Measurements from ENCODE around the gene KCTD2. TPM values are rescaled to one million over a fixed set of nuclear protein-coding genes. Genes with fewer than 3 reads are reported as not detected.
A peak's percentile ranks its signal among the peaks of the same experiment; 100 is the strongest.
"Not testable (repeated sequence)": the region's sequence is repeated elsewhere in the genome, so short reads cannot be mapped to it uniquely, and the experiment has no call there.

The KCTD2 gene
- total RNA-seq, 1 experiment from 2014 or later, result 27.8 TPM

DNA sequence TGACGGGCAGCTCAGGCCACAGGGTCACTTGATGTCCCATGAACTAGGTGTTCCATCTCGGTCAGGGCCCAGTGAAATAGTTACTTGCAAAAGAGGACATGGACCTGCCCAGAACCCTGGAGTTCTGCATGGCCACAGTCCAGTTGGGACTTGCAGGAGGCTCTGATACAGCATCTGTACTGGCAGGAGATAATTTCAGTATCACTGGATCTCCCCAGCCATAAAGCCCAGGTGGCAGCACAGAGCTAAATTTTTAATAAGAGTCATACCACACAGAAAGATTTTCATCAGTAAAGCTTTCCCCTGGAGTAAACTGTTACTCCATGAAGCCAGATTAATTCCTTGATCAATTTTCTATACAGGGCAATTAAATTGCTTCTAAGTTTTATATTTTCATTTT, 22.8 kb downstream of the KCTD2 start:
- in situ Hi-C loops (cut with HindIII; ENCODE audit: low sequenced_read_pairs), result no loop called here
- peak; percentile 54 for DNase-seq (ENCODE audit: low spot score)

DNA sequence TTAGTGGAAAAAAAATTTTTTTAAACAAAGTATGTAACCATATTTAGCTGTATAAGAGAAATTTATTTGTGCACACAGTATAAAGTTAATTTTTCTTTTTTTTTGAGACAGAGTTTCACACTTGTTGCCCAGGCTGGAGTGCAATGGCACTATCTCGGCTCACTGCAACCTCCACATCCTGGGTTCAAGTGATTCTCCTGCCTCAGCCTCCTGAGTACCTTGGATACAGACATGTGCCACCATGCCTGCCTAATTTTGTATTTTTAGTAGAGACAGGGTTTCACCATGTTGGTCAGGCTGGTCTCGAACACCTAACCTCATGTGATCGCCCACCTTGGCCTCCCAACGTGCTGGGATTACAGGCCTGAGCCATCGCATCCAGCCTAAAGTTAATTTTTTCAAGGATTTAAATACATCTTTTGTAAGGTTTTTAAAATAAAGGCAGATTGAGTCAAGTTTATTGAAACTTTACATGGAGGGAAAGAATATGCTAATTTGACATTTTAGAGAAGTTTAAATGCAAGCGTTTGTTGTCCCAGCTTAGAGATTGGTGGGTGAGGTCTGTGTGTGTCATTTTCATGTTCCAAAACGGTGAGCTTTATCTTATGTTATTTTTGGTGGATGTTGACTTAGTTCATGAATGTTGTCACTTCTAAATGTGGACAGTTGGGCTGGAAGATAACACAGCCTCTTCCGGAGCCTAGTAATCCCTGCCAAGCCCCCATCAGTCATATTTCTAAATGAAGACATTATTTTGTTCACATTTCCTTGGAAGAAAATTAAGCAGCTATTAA, 24.6 kb downstream of the KCTD2 start:
- in situ Hi-C loops (cut with HindIII; ENCODE audit: low sequenced_read_pairs); DNase-seq (ENCODE audit: low spot score): not testable (repeated sequence)

GRCh38 chr17:75072909-75073308, 25.9 kb downstream of the KCTD2 start:
- DNase-seq (ENCODE audit: low spot score); in situ Hi-C loops (cut with HindIII; ENCODE audit: low sequenced_read_pairs): not testable (repeated sequence)

- in situ Hi-C loops (cut with HindIII; ENCODE audit: low sequenced_read_pairs), result no loop called here
- no peak for DNase-seq (ENCODE audit: low spot score)
Measured at GRCh38 chr17:75073618-75074047, 26.6 kb downstream of the KCTD2 start.

DNA sequence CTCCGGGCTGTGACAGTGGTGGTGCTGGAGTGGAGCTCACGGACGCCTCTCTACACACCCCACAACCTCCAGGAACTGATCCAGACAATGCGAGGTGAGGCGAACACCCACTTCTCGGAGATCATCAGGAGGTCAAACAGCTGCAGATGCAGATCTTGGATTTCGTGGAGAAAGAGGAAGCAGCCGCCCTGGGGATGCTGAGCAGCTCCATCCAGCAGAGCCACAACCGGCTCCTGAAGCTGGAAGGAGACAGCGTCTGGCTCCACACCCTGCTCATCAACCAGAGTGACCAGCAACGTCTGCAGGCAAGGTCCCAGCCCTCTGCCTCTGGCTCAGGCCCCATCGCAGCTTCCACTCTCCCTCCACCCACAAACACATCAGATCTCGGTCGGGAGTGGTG, 27.5 kb downstream of the KCTD2 start:
- no peak for DNase-seq (ENCODE audit: low spot score)

GRCh38 chr17:75075597-75076336, 28.7 kb downstream of the KCTD2 start:
- in situ Hi-C loops (cut with HindIII; ENCODE audit: low sequenced_read_pairs), result no loop called here
- no peak for DNase-seq (ENCODE audit: low spot score)

More for the DNA sequence above, 27.5 kb downstream of the KCTD2 start:
- in situ Hi-C loops (cut with HindIII; ENCODE audit: low sequenced_read_pairs), result no loop called here

- in situ Hi-C loops (cut with HindIII; ENCODE audit: low sequenced_read_pairs), result no loop called here
- no peak for DNase-seq (ENCODE audit: low spot score)
Measured at GRCh38 chr17:75077072-75077495, 30.1 kb downstream of the KCTD2 start.

DNA sequence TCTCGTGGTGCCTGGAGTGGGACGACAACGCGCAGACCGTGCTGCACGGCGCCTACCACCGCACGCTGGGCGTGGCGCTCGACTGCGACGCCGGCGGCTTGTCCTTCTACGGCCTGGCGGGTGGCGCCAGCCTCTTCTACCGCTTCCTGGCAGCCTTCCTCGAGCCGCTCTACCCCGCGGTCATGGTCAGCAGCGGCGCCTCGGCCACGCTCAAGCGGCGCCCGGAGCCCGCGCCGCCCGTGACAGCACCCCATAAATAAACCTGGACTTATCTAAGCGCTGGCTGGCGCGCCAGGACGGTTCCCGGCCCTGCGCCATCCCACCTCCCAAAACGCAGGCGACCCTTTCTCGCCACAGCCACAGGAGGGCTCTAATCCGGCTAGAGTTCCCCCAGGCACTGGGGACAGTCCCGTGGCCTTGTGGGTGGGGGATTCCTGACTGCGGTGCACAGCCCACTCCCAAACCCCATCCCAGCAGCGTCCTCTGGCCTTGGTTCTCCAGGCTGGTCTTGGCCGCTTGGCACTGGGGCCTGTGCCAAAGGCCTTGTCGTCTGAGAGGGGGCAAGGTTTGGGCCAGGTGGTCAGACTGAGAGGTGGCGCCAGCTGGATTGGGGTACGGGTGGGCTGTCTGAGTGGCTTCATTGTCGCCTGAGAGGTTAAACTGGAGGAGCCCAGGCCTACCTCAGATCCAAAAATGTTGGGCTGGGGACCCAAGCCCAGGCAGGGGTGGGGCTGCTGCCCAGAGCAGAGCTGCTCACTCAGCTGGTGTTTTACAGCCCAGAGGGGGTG, 30.7 kb downstream of the KCTD2 start:
- in situ Hi-C loops (cut with HindIII; ENCODE audit: low sequenced_read_pairs), result no loop called here
- DNase-seq (ENCODE audit: low spot score), result peak; percentile 76

GRCh38 chr17:75078284-75079022, 31.4 kb downstream of the KCTD2 start:
- DNase-seq (ENCODE audit: low spot score), result no peak
- in situ Hi-C loops (cut with HindIII; ENCODE audit: low sequenced_read_pairs), result no loop called here

- in situ Hi-C loops (cut with HindIII; ENCODE audit: low sequenced_read_pairs), result no loop called here
- no peak for DNase-seq (ENCODE audit: low spot score)
Measured at GRCh38 chr17:75079023-75079373, 32.0 kb downstream of the KCTD2 start.

DNA sequence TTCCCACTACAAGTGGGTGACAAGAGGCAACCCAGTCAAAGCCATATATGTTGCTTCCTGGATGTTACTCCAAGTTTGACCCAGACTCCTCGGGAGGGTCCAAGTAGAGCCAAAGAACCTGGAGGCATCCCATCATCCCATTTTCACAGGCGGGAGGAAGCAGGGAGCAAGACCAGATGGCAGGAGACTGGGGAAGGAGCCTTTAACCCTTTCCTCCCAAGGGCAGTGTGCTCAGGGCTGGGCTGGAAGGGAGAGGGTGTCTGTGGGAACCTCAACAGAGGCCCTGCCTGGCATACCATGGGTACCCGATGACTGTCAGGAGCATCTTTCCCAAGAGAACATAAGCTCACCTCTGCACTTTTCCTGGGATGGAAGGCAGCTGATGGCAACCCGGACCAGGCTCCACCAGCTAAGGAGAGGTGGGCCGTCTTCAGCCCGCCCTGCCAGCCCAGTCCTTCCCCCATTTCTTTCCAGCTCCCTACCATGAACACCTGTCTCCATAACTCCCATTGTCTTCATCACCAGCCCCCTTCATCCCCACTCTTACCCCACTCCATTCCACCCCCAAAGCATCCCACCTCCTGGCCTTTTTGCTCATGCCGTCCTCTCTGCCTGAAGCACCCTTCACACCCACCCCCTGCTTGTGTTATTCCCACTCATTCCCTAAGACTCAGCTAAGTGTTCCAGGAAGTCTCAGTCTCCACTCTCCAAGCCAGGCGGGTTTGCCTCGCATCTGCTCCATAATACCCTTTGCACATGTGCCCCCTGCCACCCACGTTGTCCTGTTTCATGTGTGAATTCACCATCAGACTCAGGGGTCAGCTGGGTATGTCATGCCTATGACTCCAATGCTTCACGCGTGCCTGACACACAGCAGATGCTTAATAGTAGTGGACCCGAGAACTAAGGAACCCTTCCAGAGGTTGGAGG, 34.9 kb downstream of the KCTD2 start:
- in situ Hi-C loops (cut with HindIII; ENCODE audit: low sequenced_read_pairs), result no loop called here
- no peak for DNase-seq (ENCODE audit: low spot score)

DNA sequence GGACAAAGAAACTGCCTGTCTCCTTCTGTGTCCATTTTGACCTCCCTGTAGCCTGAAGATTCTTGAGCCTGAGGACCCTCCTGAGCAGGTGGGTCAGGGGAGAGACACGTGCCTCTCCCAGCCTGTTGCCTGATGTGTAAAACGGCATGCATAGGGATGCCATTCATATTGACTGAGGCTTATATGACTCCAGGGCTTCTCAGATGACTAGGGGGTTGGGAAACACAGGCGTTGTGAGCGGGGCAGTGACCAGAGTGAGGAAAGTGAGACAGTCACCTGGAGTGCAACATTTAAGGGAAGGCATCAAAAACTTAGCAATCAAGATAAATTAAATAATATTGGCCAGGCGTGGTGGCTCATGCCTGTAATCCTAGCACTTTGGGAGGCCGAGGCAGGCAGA, 35.7 kb downstream of the KCTD2 start:
- in situ Hi-C loops (cut with HindIII; ENCODE audit: low sequenced_read_pairs), result no loop called here
- DNase-seq (ENCODE audit: low spot score), result no peak

DNA sequence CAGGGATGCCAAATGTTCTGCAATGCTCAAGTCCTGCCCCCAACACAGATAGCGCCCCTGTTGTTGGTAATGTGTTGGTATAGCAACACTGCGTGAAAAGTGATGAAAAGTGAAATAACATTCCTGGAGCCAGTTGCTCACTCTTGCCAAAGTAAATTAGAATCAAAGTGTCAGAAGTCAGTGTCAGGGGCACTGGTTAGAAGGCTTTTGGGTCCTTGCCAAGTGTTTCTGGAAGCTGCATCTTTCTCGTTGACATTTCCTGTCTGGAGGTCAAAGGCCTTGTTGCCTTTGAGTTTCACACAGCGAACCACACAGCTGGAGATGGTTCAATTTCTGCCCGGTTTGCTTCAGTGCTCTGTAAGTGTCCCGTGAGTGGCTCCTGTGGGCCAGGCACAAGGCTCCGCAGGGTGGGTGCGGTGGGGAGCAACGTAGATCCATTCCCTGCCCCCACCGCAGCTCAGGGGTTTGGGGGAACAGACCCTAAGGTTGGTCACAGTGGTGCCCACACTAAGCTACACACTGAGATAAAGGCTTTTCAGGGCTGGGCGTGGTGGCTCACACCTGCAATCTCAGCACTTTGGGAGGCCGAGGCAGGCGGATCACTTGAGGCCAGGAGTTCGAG, 37.1 kb downstream of the KCTD2 start:
- in situ Hi-C loops (cut with HindIII; ENCODE audit: low sequenced_read_pairs), result no loop called here
- no peak for DNase-seq (ENCODE audit: low spot score)

- no peak for DNase-seq (ENCODE audit: low spot score)
Measured at GRCh38 chr17:75086496-75087181, 39.6 kb downstream of the KCTD2 start.

DNA sequence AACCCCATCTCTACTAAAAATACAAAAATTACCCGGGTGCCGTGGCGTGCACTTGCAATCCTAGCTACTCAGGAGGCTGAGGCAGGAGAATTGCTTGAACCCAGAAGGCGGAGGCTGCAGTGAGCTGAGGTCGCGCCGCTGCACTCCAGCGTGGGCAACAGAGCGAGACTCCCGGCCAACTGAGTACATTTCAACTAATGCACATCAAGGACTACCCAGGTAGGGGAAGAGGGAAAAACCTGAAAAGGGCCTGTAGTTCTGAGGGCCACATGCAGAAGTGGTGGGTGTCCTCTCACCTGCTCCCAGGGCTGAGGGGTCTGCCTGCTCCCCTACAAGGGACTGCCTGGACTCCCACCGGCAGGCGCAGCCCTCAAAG, 40.1 kb downstream of the KCTD2 start:
- in situ Hi-C loops (cut with HindIII; ENCODE audit: low sequenced_read_pairs), result no loop called here

More at GRCh38 chr17:75086496-75087181, 39.6 kb downstream of the KCTD2 start:
- in situ Hi-C loops (cut with HindIII; ENCODE audit: low sequenced_read_pairs), result no loop called here

GRCh38 chr17:75087558-75088453, 40.8 kb downstream of the KCTD2 start, which contains the start of gene SLC16A5:
SLC16A5 (plus strand) TSS chr17:75087954; CDS start chr17:75093637, 5,683 bp downstream.
- in situ Hi-C loops (cut with HindIII; ENCODE audit: low sequenced_read_pairs), result no loop called here
- DNase-seq (ENCODE audit: low spot score), result peak; percentile 69

More for the DNA sequence above, 40.1 kb downstream of the KCTD2 start:
- no peak for DNase-seq (ENCODE audit: low spot score)

All from G401 (cell line).